Measurements from ENCODE around the gene STRAP. TPM values are rescaled to one million over a fixed set of nuclear protein-coding genes. Genes with fewer than 3 reads are reported as not detected.
"Not testable (repeated sequence)": the region's sequence is repeated elsewhere in the genome, so short reads cannot be mapped to it uniquely, and the experiment has no call there.

The STRAP gene
- total RNA-seq, 1 experiment from 2014 or later, result 205 TPM

DNA sequence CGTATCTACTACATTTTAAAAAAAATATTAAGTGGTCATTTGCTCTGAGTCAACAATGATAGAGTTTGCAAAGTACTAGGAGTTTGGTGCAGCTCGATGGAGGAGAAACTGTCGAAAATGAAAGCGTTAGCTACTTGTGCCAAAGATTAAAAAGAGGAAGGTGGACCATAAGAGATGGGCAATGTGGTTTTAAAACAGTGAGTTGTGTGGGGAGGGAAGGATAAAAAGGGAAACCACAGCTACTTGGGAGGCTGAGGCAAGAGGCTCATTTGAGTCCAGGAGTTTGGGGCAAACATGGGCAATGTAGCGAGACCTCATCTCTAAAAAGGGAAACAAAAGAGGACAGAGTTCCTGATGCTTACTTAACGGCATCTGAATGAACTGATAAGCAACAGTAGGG lies 18.2 kb upstream of the STRAP start:
- intact Hi-C loops (cut with micrococcal nuclease; ENCODE audit: unreplicated experiment), result no loop called here
- TF ChIP-seq, protein P1, sequence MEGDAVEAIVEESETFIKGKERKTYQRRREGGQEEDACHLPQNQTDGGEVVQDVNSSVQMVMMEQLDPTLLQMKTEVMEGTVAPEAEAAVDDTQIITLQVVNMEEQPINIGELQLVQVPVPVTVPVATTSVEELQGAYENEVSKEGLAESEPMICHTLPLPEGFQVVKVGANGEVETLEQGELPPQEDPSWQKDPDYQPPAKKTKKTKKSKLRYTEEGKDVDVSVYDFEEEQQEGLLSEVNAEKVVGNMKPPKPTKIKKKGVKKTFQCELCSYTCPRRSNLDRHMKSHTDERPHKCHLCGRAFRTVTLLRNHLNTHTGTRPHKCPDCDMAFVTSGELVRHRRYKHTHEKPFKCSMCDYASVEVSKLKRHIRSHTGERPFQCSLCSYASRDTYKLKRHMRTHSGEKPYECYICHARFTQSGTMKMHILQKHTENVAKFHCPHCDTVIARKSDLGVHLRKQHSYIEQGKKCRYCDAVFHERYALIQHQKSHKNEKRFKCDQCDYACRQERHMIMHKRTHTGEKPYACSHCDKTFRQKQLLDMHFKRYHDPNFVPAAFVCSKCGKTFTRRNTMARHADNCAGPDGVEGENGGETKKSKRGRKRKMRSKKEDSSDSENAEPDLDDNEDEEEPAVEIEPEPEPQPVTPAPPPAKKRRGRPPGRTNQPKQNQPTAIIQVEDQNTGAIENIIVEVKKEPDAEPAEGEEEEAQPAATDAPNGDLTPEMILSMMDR (conservative IDR thresholded peaks at IDR 0.05), result no peak
- TF ChIP-seq EZH2 (IDR thresholded peaks at IDR 0.05; ENCODE audit: low read depth), result no peak
- CTCF ChIA-PET, result no interaction called here

DNA sequence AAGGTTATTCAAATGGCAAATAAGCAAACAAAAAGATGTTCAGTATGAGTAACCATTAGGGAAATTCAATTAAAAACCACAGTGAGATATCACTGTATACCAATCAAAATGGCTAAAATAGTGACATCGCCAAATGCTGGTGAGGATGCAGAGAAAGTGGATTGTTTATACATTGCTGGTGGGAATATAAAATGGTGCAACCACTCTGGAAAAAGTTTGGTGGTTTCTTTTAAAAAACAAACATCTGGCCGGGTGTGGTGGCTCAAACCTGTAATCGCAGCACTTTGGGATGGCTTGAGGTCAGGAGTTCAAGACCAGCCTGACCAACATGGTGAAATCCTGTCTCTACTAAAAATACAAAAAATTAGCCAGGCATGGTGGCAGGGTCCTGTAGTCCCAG lies 14.0 kb upstream of the STRAP start:
- no peak overlapping the region for H3K4me3 ChIP-seq
- no peak overlapping the region for H3K4me2 ChIP-seq
- POLR2A ChIA-PET (ENCODE audit: unreplicated experiment), result no interaction called here
- no peak overlapping the region for H2AFZ ChIP-seq
- no peaks in the 10 kb centered on the region for H3K4me1 ChIP-seq (replicated peaks; ENCODE audit: insufficient read depth)
- BruUV-seq (replicated peaks), result no TSS peak
- no peaks in the 10 kb centered on the region for H3K79me2 ChIP-seq (ENCODE audit: low read depth)
- H3F3A ChIP-seq (ENCODE audit: insufficient read depth, low read depth), result no peaks in the 10 kb centered on the region
- H3K9me2 ChIP-seq (ENCODE audit: insufficient read depth), result no peaks in the 10 kb centered on the region
- H3K27me3 ChIP-seq (ENCODE audit: insufficient read depth, low read depth), result no peaks in the 10 kb centered on the region
- CTCF ChIA-PET, result no interaction called here
- H4K20me1 ChIP-seq (ENCODE audit: insufficient read depth), result no peaks in the 10 kb centered on the region
- intact Hi-C loops (cut with micrococcal nuclease; ENCODE audit: unreplicated experiment), result no loop called here
- DNase-seq, result no peak
- TF ChIP-seq, protein P1 (conservative IDR thresholded peaks at IDR 0.05), result no peak
- no peak for TF ChIP-seq EZH2 (IDR thresholded peaks at IDR 0.05; ENCODE audit: low read depth)
- no peaks in the 10 kb centered on the region for H3K36me3 ChIP-seq (ENCODE audit: low read depth)
- peaks cover 6% of the 10 kb centered on the region; the same call in 1 of the 2 replicates for H3K9me3 ChIP-seq (ENCODE audit: insufficient read depth, low read depth)
- no peak overlapping the region for H3K27ac ChIP-seq

More for the DNA sequence above, 18.2 kb upstream of the STRAP start:
- no peaks in the 10 kb centered on the region for H3F3A ChIP-seq (ENCODE audit: insufficient read depth, low read depth)
- BruUV-seq (replicated peaks), result no TSS peak
- POLR2A ChIA-PET (ENCODE audit: unreplicated experiment), result interaction anchor here (0.6 kb wide), 2 partner anchors 18 to 481 kb away, joined by 3 to 7 read pairs; no protein-coding TSS in a partner anchor
- H3K27ac ChIP-seq, result no peak overlapping the region
- DNase-seq, result no peak
- H3K4me1 ChIP-seq (replicated peaks; ENCODE audit: insufficient read depth), result no peaks in the 10 kb centered on the region
- no peaks in the 10 kb centered on the region for H3K36me3 ChIP-seq (ENCODE audit: low read depth)
- 0 out of 2 replicates have a peak, but pooled peaks cover 3% of the 10 kb centered on the region for H3K9me3 ChIP-seq (ENCODE audit: insufficient read depth, low read depth)
- H3K79me2 ChIP-seq (ENCODE audit: low read depth), result no peaks in the 10 kb centered on the region
- no peaks in the 10 kb centered on the region for H4K20me1 ChIP-seq (ENCODE audit: insufficient read depth)
- H3K27me3 ChIP-seq (ENCODE audit: insufficient read depth, low read depth), result no peaks in the 10 kb centered on the region
- H3K4me3 ChIP-seq, result no peak overlapping the region
- no peak overlapping the region for H3K4me2 ChIP-seq
- H3K9me2 ChIP-seq (ENCODE audit: insufficient read depth), result no peaks in the 10 kb centered on the region
- no peak overlapping the region for H2AFZ ChIP-seq

DNA sequence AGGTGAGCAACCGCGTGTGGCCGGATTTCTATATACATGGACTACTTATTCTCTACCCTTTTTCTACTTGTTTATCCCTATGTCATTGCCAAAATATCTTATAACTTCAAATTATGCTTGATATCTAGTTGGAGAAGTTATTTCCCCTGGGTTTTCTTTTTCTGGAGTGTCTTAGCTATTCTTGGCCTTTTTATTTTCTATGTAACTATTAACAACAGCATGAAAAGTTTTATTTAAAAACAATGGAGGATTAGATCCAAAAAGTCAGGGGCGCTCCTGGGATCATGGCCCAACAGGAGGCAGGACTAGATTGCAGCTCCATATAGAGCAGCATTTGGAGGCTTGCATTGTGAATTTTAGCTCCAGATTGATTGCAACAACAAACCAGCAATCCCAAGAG lies 8.6 kb upstream of the STRAP start:
- ChIA-PET POLR2A (ENCODE audit: unreplicated experiment) (interaction anchor here (0.6 kb wide), 1 partner anchor 38 kb away, joined by 9 read pairs; the partner anchor contains the start of gene DERA), CTCF (interaction anchor here (0.6 to 0.7 kb wide), 3 partner anchors 8 to 829 kb away, joined by 3 to 5 read pairs (median 4); no protein-coding TSS in a partner anchor)
- BruUV-seq (replicated peaks), result no TSS peak
- Histone ChIP-seq H3K36me3 (ENCODE audit: low read depth) (no peaks in the 10 kb centered on the region), H3F3A (ENCODE audit: insufficient read depth, low read depth) (no peaks in the 10 kb centered on the region), H3K27ac (no peak overlapping the region), H3K27me3 (ENCODE audit: insufficient read depth, low read depth) (no peaks in the 10 kb centered on the region), H3K79me2 (ENCODE audit: low read depth) (no peaks in the 10 kb centered on the region), H4K20me1 (ENCODE audit: insufficient read depth) (no peaks in the 10 kb centered on the region), H3K4me1 (replicated peaks; ENCODE audit: insufficient read depth) (no peaks in the 10 kb centered on the region), H3K9me3 (ENCODE audit: insufficient read depth, low read depth) (peaks cover 6% of the 10 kb centered on the region; the same call in 1 of the 2 replicates), H3K4me3 (no peak overlapping the region), H3K9me2 (ENCODE audit: insufficient read depth) (no peaks in the 10 kb centered on the region), H2AFZ (no peak overlapping the region), H3K4me2 (no peak overlapping the region)
- intact Hi-C loops (cut with micrococcal nuclease; ENCODE audit: unreplicated experiment), result no loop called here
- TF ChIP-seq, protein P1 (conservative IDR thresholded peaks at IDR 0.05), result no peak
- TF ChIP-seq EZH2 (IDR thresholded peaks at IDR 0.05; ENCODE audit: low read depth), result no peak
- DNase-seq, result no peak

DNA sequence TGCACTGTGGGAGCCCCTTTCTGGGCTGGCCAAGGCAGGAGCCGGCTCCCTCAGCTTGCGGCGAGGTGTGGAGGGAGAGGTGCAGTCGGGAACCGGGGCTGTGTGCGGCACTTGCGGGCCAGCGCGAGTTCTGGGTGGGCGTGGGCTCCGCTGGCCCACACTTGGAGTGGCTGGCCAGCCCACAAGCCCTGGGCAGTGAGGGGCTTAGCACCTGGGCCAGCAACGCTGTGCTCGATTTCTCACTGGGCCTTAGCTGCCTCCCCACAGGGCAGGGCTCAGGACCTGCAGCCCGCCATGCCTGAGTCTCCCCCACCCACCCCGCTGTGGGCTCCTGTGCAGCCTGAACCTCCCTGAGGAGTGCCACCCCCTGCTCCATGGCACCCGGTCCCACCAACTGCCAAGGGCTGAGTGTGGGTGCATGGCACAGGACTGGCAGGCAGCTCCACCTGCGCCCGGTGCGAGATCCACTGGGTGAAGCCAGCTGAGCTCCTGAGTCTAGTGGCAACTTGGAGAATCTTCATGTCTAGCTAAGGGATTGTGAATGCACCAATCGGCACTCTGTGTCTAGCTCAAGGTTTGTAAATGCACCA lies 7.5 kb upstream of the STRAP start:
- H3K4me2 ChIP-seq; H2AFZ ChIP-seq; H4K20me1 ChIP-seq (ENCODE audit: insufficient read depth); BruUV-seq (replicated peaks); DNase-seq; H3K9me2 ChIP-seq (ENCODE audit: insufficient read depth); CTCF ChIA-PET; H3K36me3 ChIP-seq (ENCODE audit: low read depth); H3K79me2 ChIP-seq (ENCODE audit: low read depth); intact Hi-C loops (cut with micrococcal nuclease; ENCODE audit: unreplicated experiment); H3K9me3 ChIP-seq (ENCODE audit: insufficient read depth, low read depth); H3K4me3 ChIP-seq; POLR2A ChIA-PET (ENCODE audit: unreplicated experiment); H3K27ac ChIP-seq; H3K27me3 ChIP-seq (ENCODE audit: insufficient read depth, low read depth); H3K4me1 ChIP-seq (replicated peaks; ENCODE audit: insufficient read depth); H3F3A ChIP-seq (ENCODE audit: insufficient read depth, low read depth): not testable (repeated sequence)
